KOPT-K1 (cell line): ENCODE measurements around the gene VPS50.
"Not testable (repeated sequence)": the region's sequence is repeated elsewhere in the genome, so short reads cannot be mapped to it uniquely, and the experiment has no call there.

ENCODE experiments used
- H3K27ac ChIP-seq: fragments of 200-600 bp; sonication (generic); 2 replicates; pipeline ENCODE4 v1.5.1; 2016; ENCODE audit warnings: antibody characterized with exemption, mild to moderate bottlenecking, low read depth, low read length; ENCODE audit not compliant: poor library complexity, severe bottlenecking
- H3K36me3 ChIP-seq: fragments of 200-600 bp; sonication (generic); 2 replicates; pipeline ENCODE4 v1.5.1; 2017; ENCODE audit warnings: antibody characterized with exemption, mild to moderate bottlenecking, low read length, moderate library complexity; ENCODE audit not compliant: insufficient read depth
- H3K9me3 ChIP-seq: fragments of 200-600 bp; sonication (generic); 2 replicates; pipeline ENCODE4 v1.5.1; 2017; ENCODE audit warnings: antibody characterized with exemption, low read length, mild to moderate bottlenecking; ENCODE audit not compliant: insufficient read depth, poor library complexity, severe bottlenecking

VPS50 gene

GRCh38 chr7:93350338-93350737 is 118.2 kb downstream of the VPS50 start:
- no peak overlapping the region for H3K27ac ChIP-seq
- no peaks in the 10 kb centered on the region for H3K9me3 ChIP-seq
- no peaks in the 10 kb centered on the region for H3K36me3 ChIP-seq

DNA sequence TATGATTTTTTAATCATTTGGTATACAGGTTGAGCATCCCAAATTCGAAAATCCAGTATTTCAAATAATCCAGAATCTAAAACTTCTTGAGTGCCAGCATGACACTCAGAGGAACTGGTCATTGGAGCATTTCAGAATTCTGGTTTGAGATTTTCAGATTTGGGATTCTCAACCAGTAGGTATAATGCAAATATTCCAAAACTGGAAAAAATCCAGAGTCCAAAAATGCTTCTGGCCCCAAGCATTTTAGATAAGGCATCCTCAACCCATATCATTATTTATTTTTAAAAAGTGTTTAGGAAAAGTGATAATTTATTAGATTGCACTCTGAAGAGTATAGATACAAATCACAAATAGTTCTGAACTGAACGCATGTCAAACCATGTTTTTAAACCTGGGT is 120.7 kb downstream of the VPS50 start:
- no peak overlapping the region for H3K27ac ChIP-seq
- H3K36me3 ChIP-seq, result no peaks in the 10 kb centered on the region
- H3K9me3 ChIP-seq, result no peaks in the 10 kb centered on the region

GRCh38 chr7:93354815-93355214 is 122.6 kb downstream of the VPS50 start:
- Histone ChIP-seq H3K36me3 (no peaks in the 10 kb centered on the region), H3K27ac (no peak overlapping the region), H3K9me3 (no peaks in the 10 kb centered on the region)

DNA sequence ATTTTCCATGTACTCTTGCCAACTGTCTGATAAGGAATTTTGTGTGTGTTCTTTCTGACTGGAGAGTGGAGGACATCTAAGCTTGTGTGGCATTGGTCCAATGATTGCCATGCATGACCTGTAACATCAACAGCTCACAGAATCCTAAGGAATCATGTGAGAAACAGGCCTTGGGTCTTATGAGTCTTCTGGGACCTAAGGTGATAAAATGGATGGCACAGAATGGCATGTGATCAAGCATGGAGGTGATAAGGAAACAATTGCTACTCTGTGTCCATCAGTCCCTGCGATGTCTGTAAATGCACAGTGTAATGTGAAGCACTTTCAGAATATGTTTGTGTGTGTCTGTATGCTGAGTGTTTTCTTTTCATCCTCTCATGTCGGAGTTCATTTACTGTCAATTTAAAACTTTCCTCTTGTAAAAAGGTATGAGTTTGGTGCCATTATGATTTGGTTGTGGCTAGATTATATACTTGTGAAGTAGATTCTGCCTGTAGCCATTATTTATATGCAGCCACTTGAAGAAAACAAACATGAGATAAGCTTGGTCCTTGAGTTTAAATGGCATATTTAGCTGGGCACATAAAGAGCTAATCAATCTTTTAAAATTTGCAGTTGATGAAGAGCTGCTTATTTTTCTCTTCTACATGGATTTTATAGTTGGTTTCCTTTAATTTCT is 127.5 kb downstream of the VPS50 start:
- Histone ChIP-seq H3K36me3 (no peaks in the 10 kb centered on the region), H3K9me3 (no peaks in the 10 kb centered on the region), H3K27ac (no peak overlapping the region)

- no peaks in the 10 kb centered on the region for H3K36me3 ChIP-seq
- H3K27ac ChIP-seq, result no peak overlapping the region
- no peaks in the 10 kb centered on the region for H3K9me3 ChIP-seq
Measured at GRCh38 chr7:93361853-93362252, 129.7 kb downstream of the VPS50 start.

- Histone ChIP-seq H3K27ac (no peak overlapping the region), H3K9me3 (peaks cover 3% of the 10 kb centered on the region), H3K36me3 (no peaks in the 10 kb centered on the region)
Measured at GRCh38 chr7:93364806-93365205, 132.6 kb downstream of the VPS50 start.

- Histone ChIP-seq H3K9me3 (peaks cover 3% of the 10 kb centered on the region), H3K36me3 (no peaks in the 10 kb centered on the region), H3K27ac (no peak overlapping the region)
Measured at GRCh38 chr7:93365341-93365740, 133.2 kb downstream of the VPS50 start.

GRCh38 chr7:93366816-93367215 is 134.7 kb downstream of the VPS50 start:
- Histone ChIP-seq H3K27ac (no peak overlapping the region), H3K36me3 (no peaks in the 10 kb centered on the region), H3K9me3 (peaks cover 3% of the 10 kb centered on the region)

- no peaks in the 10 kb centered on the region for H3K36me3 ChIP-seq
- H3K9me3 ChIP-seq, result peaks cover 3% of the 10 kb centered on the region
- H3K27ac ChIP-seq, result no peak overlapping the region
Measured at GRCh38 chr7:93367254-93367653, 135.1 kb downstream of the VPS50 start.

- H3K9me3 ChIP-seq, H3K27ac ChIP-seq, H3K36me3 ChIP-seq: not testable (repeated sequence)
Measured at GRCh38 chr7:93370937-93371336, 138.8 kb downstream of the VPS50 start.

- Histone ChIP-seq H3K36me3 (no peaks in the 10 kb centered on the region), H3K27ac (no peak overlapping the region), H3K9me3 (peaks cover 3% of the 10 kb centered on the region)
Measured at GRCh38 chr7:93373537-93373936, 141.4 kb downstream of the VPS50 start.

DNA sequence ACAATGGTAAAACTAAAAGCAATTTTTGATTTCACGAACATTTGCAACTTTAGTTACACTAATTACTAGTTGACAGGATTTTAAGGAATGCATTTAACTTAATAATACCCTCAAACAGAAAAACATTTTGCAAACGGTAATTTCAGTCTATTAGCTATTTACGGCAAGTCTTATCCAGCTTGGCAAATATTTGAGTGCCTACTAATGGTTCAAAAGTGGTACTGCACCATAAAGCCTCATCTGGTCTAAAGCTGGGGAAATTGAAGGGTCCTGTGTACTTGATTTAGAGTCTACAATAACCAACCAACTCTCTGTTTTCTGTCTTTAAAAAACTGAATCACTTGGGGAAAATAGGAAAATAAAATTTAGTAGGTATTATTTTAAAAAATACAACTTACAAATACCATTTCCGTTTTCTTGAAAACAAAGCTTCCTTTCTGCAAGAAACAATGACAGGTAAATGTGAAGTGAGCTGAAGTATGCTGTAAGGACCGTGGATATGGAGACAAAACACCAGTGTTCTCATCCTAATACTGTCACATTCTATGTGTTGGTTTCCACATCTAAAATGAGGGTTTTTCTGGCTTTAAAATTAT is 142.3 kb downstream of the VPS50 start:
- no peaks in the 10 kb centered on the region for H3K36me3 ChIP-seq
- no peaks in the 10 kb centered on the region for H3K9me3 ChIP-seq
- H3K27ac ChIP-seq, result no peak overlapping the region

GRCh38 chr7:93375603-93376002 is 143.4 kb downstream of the VPS50 start:
- no peaks in the 10 kb centered on the region for H3K9me3 ChIP-seq
- H3K36me3 ChIP-seq, result no peaks in the 10 kb centered on the region
- no peak overlapping the region for H3K27ac ChIP-seq

GRCh38 chr7:93378131-93378760 is 146.1 kb downstream of the VPS50 start:
- Histone ChIP-seq H3K9me3 (no peaks in the 10 kb centered on the region), H3K27ac (no peak overlapping the region), H3K36me3 (no peaks in the 10 kb centered on the region)

DNA sequence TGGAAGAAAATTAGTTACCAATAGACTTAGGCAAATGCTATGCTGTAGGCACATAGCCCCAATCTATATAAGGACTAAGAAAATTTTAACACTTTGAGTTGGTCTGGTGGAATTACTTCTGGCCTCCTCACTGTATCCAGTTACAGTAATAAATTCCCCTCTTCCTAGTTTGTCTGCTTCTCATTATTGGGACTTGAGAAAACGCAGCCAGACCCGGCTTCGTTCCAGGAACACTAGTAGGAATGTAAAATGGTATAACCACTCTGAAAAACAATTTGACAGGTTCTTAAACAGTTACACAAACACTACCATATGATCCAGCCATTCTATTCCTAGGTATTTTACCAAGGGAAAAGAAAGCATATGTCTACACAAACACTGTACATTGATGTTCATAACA is 150.2 kb downstream of the VPS50 start:
- no peaks in the 10 kb centered on the region for H3K9me3 ChIP-seq
- H3K27ac ChIP-seq, result no peak overlapping the region
- no peaks in the 10 kb centered on the region for H3K36me3 ChIP-seq

DNA sequence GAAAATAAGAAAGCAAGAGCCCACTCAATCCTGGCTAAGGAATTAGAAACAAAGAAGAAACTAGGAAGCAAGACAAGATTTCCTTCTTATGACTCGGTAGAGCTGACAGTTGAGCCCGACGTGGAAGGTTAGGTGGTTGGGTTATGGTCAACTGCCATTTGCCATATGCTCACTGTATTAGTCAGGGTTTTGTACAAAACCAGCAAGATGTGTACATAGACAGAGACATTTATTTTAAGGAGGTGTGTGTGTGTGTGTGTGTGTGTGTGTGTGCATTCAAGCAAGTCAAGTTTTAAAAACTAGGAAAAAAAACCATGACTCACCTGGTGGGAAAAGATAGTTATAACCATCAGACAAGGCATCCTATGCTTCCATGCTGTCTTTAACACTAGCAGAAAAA is 158.5 kb downstream of the VPS50 start:
- no peaks in the 10 kb centered on the region for H3K36me3 ChIP-seq
- no peak overlapping the region for H3K27ac ChIP-seq
- H3K9me3 ChIP-seq, result no peaks in the 10 kb centered on the region
